Measurements from ENCODE around the gene SLC43A2. TPM values are rescaled to one million over a fixed set of nuclear protein-coding genes. Genes with fewer than 3 reads are reported as not detected.

SLC43A2 gene
- total RNA-seq, 1 experiment from 2014 or later, result 12.9 TPM

DNA sequence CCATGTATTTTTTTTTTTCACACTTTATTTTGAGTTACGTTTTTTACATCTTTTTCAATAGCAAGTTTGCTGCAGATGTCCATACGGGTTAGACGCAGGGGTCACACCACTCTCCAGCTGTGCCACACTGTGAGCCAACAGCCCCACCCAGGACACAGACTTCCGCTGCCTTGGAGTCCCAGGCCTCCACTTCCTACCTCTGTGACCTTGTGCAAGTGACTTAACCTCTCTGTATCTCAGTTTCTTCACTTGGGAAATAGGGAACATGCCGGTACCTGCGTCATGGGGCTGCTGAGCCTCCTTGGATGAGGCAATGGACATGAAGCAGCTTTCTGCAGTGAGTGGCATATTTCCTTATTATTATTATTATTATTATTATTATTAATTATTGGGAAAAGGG, 62.8 kb downstream of the SLC43A2 start:
- H3K56ac ChIP-seq (ENCODE audit: insufficient read length, low read depth, low read length), result no peak overlapping the region
- H2BK5ac ChIP-seq (ENCODE audit: insufficient read length, low read length), result no peak overlapping the region
- peaks cover 7% of the 10 kb centered on the region; the same call in 1 of the 2 replicates for H3K79me2 ChIP-seq (ENCODE audit: insufficient read depth, low read length)
- no peak overlapping the region for H4K91ac ChIP-seq (ENCODE audit: insufficient read length, low read depth, low read length)
- peaks cover 18% of the 10 kb centered on the region for H3K27me3 Mint-ChIP-seq (ENCODE audit: low read depth)
- no peak overlapping the region for H3K4me3 Mint-ChIP-seq
- H3K27ac ChIP-seq (ENCODE audit: insufficient read length, low read depth, low read length), result no peak overlapping the region
- H4K5ac ChIP-seq (ENCODE audit: insufficient read length, low read depth, low read length), result no peak overlapping the region
- no peaks in the 10 kb centered on the region for H3K9me3 ChIP-seq (ENCODE audit: control insufficient read depth, low read depth, low read length)
- H4K8ac ChIP-seq (replicated peaks; ENCODE audit: insufficient read length, low read depth, low read length), result no peak overlapping the region
- peaks cover 23 to 33% of the 10 kb centered on the region in 2 experiments for H3K4me1 Mint-ChIP-seq
- no peak overlapping the region for H3K4ac ChIP-seq (ENCODE audit: low read depth, low read length)
- H2BK12ac ChIP-seq (ENCODE audit: insufficient read length, low read depth, low read length), result no peak overlapping the region
- H3K23me2 ChIP-seq (ENCODE audit: insufficient read length, low read depth, low read length, poor library complexity, severe bottlenecking), result peaks cover 8% of the 10 kb centered on the region
- no peak overlapping the region for H3K4me2 ChIP-seq (ENCODE audit: insufficient read depth, insufficient read length, low read length)
- H2BK15ac ChIP-seq (ENCODE audit: low read depth, low read length), result no peak overlapping the region
- no CpG with 5 or more reads among the region's 6 CpGs for WGBS (ENCODE audit: extremely low coverage, insufficient read length, low lambda C conversion rate)
- TF ChIP-seq, protein P1, sequence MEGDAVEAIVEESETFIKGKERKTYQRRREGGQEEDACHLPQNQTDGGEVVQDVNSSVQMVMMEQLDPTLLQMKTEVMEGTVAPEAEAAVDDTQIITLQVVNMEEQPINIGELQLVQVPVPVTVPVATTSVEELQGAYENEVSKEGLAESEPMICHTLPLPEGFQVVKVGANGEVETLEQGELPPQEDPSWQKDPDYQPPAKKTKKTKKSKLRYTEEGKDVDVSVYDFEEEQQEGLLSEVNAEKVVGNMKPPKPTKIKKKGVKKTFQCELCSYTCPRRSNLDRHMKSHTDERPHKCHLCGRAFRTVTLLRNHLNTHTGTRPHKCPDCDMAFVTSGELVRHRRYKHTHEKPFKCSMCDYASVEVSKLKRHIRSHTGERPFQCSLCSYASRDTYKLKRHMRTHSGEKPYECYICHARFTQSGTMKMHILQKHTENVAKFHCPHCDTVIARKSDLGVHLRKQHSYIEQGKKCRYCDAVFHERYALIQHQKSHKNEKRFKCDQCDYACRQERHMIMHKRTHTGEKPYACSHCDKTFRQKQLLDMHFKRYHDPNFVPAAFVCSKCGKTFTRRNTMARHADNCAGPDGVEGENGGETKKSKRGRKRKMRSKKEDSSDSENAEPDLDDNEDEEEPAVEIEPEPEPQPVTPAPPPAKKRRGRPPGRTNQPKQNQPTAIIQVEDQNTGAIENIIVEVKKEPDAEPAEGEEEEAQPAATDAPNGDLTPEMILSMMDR (conservative IDR thresholded peaks at IDR 0.05), result no peak
- H3K9ac ChIP-seq (ENCODE audit: extremely low read depth, insufficient read length, low read length), result no peak overlapping the region
- H3K14ac ChIP-seq (ENCODE audit: insufficient read depth, low read length), result no peak overlapping the region
- no peak overlapping the region for H3T11ph ChIP-seq (ENCODE audit: low read length)
- no peak overlapping the region for H3K27ac Mint-ChIP-seq
- no peak overlapping the region for H3K18ac ChIP-seq (ENCODE audit: insufficient read length, low read depth, low read length)
- H3K23ac ChIP-seq (ENCODE audit: insufficient read length, low read depth, low read length), result no peak overlapping the region
- no peaks in the 10 kb centered on the region for H4K20me1 ChIP-seq (ENCODE audit: control insufficient read depth, insufficient read depth, insufficient read length)
- H2AFZ ChIP-seq (ENCODE audit: low read length), result no peak overlapping the region
- H2BK120ac ChIP-seq (ENCODE audit: low read depth, low read length, poor library complexity, severe bottlenecking), result no peak overlapping the region
- no peak for DNase-seq
- H3K36me3 Mint-ChIP-seq (ENCODE audit: insufficient read depth in 1 of 3, low read depth in 3 of 3), result peaks cover 0 to 3% (median 0%) of the 10 kb centered on the region in 3 experiments; a peak in 1 of 7 replicates
- peaks cover 0 to 4% of the 10 kb centered on the region in 2 experiments; a peak in 1 of 5 replicates for H3K9me3 Mint-ChIP-seq
- no peaks in the 10 kb centered on the region for H3K27me3 ChIP-seq (ENCODE audit: insufficient read depth, low read length)
- no peak overlapping the region for H2AK5ac ChIP-seq (ENCODE audit: insufficient read length, low read length)
- peaks cover 3% of the 10 kb centered on the region for H3K79me1 ChIP-seq (ENCODE audit: insufficient read depth, low read depth, low read length, poor library complexity, severe bottlenecking)
- H3K4me1 ChIP-seq (ENCODE audit: insufficient read depth, low read length), result peaks cover 10% of the 10 kb centered on the region; the same call in 1 of the 2 replicates
- no peak overlapping the region for H2BK20ac ChIP-seq (ENCODE audit: low read depth, low read length, poor library complexity, severe bottlenecking)

Measured in H9 (cell line).